WTC11 (cell line): ENCODE results near the gene SLC66A2.

Experiments used
- NR1H2 ChIP-seq: sonication (generic); formaldehyde crosslinking; IDR thresholded peaks from 2 replicates; pipeline ENCODE4 v1.9.0; 2021; ENCODE audit warnings: mild to moderate bottlenecking, moderate library complexity, missing genetic modification reagents
- ZNF263 ChIP-seq: sonication (generic); formaldehyde crosslinking; IDR thresholded peaks from 2 replicates; pipeline ENCODE4 v1.8.1; 2022; ENCODE audit warnings: low read depth, mild to moderate bottlenecking, moderate library complexity, missing genetic modification reagents
- ZNF317 ChIP-seq: sonication (generic); formaldehyde crosslinking; IDR thresholded peaks from 2 replicates; pipeline ENCODE4 v1.8.1; 2023; ENCODE audit warnings: low read depth, mild to moderate bottlenecking, moderate library complexity, missing genetic modification reagents, borderline replicate concordance
- TF ChIP-seq, protein P1 (sequence below): sonication (generic); formaldehyde crosslinking; IDR thresholded peaks from 2 replicates; pipeline ENCODE4 v1.8.0; 2022; ENCODE audit warnings: mild to moderate bottlenecking, missing genetic modification reagents
- TF ChIP-seq, protein P2 (sequence below): fragments of 200-600 bp; IDR thresholded peaks from 2 replicates; pipeline ENCODE4 v1.8.0; 2022; ENCODE audit warnings: antibody characterized with exemption
- TF ChIP-seq, protein P3 (sequence below): sonication (generic); formaldehyde crosslinking; IDR thresholded peaks from 2 replicates; pipeline ENCODE4 v1.8.0; 2022; ENCODE audit warnings: mild to moderate bottlenecking, missing genetic modification reagents
- TF ChIP-seq, protein P4 (sequence below): sonication (generic); formaldehyde crosslinking; IDR thresholded peaks from 2 replicates; pipeline ENCODE4 v1.8.0; 2023; ENCODE audit warnings: missing genetic modification reagents
- TF ChIP-seq, protein P5 (sequence below): sonication (generic); formaldehyde crosslinking; conservative IDR thresholded peaks from 2 replicates; pipeline ENCODE4 v1.8.1; 2023; ENCODE audit warnings: mild to moderate bottlenecking, low read depth, missing genetic modification reagents, moderate library complexity
- TF ChIP-seq, protein P6 (sequence below): sonication (generic); formaldehyde crosslinking; conservative IDR thresholded peaks from 2 replicates; pipeline ENCODE4 v1.8.1; 2022; ENCODE audit warnings: mild to moderate bottlenecking, missing genetic modification reagents
- TF ChIP-seq, protein P7 (sequence below): sonication (generic); formaldehyde crosslinking; IDR thresholded peaks from 2 replicates; pipeline ENCODE4 v1.8.0; 2022; ENCODE audit warnings: mild to moderate bottlenecking, missing genetic modification reagents

DNA sequence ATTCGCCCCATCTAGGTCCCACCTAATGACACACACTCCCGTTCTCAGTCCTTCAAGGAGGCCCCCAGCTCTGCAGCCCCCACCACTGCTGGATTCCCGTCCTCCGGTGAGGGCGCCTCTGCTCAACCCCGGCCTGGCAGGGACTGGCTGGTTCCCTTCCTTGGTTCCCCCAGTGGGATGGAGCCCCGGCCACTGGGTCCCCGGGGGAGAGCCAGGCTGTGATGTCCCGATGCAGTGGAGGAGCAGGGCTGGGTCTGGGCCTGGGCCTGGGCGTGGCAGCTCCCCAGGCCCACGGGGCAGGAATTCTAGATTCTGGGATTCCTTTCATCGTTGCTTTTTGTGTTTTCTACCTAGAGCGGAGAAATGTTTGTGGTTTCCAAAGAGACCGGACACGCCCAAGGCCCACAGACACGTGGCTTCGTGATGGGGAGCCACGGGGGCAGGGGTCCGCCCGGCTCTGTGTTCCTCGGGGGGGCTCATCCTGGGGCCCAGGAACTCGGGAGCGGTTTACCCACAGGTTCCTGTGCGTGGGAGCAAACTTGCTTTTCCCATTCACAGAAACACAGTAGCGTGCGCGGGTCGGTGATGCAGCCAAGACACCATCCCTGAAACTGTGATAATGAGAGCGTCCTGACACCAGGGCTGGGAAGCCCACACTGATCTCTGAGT is 67.0 kb downstream of the SLC66A2 start:
- TF ChIP-seq, protein P1, sequence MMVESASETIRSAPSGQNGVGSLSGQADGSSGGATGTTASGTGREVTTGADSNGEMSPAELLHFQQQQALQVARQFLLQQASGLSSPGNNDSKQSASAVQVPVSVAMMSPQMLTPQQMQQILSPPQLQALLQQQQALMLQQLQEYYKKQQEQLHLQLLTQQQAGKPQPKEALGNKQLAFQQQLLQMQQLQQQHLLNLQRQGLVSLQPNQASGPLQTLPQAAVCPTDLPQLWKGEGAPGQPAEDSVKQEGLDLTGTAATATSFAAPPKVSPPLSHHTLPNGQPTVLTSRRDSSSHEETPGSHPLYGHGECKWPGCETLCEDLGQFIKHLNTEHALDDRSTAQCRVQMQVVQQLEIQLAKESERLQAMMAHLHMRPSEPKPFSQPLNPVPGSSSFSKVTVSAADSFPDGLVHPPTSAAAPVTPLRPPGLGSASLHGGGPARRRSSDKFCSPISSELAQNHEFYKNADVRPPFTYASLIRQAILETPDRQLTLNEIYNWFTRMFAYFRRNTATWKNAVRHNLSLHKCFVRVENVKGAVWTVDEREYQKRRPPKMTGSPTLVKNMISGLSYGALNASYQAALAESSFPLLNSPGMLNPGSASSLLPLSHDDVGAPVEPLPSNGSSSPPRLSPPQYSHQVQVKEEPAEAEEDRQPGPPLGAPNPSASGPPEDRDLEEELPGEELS (CRISPR knock-in tag): no peak
- TF ChIP-seq, protein P2, sequence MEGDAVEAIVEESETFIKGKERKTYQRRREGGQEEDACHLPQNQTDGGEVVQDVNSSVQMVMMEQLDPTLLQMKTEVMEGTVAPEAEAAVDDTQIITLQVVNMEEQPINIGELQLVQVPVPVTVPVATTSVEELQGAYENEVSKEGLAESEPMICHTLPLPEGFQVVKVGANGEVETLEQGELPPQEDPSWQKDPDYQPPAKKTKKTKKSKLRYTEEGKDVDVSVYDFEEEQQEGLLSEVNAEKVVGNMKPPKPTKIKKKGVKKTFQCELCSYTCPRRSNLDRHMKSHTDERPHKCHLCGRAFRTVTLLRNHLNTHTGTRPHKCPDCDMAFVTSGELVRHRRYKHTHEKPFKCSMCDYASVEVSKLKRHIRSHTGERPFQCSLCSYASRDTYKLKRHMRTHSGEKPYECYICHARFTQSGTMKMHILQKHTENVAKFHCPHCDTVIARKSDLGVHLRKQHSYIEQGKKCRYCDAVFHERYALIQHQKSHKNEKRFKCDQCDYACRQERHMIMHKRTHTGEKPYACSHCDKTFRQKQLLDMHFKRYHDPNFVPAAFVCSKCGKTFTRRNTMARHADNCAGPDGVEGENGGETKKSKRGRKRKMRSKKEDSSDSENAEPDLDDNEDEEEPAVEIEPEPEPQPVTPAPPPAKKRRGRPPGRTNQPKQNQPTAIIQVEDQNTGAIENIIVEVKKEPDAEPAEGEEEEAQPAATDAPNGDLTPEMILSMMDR: no peak
- no peak for TF ChIP-seq ZNF317 (CRISPR knock-in tag)
- TF ChIP-seq, protein P3, sequence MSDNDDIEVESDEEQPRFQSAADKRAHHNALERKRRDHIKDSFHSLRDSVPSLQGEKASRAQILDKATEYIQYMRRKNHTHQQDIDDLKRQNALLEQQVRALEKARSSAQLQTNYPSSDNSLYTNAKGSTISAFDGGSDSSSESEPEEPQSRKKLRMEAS (CRISPR knock-in tag): no peak
- TF ChIP-seq, protein P4, sequence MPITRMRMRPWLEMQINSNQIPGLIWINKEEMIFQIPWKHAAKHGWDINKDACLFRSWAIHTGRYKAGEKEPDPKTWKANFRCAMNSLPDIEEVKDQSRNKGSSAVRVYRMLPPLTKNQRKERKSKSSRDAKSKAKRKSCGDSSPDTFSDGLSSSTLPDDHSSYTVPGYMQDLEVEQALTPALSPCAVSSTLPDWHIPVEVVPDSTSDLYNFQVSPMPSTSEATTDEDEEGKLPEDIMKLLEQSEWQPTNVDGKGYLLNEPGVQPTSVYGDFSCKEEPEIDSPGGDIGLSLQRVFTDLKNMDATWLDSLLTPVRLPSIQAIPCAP (CRISPR knock-in tag): no peak
- TF ChIP-seq, protein P5, sequence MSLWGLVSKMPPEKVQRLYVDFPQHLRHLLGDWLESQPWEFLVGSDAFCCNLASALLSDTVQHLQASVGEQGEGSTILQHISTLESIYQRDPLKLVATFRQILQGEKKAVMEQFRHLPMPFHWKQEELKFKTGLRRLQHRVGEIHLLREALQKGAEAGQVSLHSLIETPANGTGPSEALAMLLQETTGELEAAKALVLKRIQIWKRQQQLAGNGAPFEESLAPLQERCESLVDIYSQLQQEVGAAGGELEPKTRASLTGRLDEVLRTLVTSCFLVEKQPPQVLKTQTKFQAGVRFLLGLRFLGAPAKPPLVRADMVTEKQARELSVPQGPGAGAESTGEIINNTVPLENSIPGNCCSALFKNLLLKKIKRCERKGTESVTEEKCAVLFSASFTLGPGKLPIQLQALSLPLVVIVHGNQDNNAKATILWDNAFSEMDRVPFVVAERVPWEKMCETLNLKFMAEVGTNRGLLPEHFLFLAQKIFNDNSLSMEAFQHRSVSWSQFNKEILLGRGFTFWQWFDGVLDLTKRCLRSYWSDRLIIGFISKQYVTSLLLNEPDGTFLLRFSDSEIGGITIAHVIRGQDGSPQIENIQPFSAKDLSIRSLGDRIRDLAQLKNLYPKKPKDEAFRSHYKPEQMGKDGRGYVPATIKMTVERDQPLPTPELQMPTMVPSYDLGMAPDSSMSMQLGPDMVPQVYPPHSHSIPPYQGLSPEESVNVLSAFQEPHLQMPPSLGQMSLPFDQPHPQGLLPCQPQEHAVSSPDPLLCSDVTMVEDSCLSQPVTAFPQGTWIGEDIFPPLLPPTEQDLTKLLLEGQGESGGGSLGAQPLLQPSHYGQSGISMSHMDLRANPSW (CRISPR knock-in tag): no peak
- TF ChIP-seq, protein P6, sequence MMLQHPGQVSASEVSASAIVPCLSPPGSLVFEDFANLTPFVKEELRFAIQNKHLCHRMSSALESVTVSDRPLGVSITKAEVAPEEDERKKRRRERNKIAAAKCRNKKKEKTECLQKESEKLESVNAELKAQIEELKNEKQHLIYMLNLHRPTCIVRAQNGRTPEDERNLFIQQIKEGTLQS: no peak
- TF ChIP-seq NR1H2: no peak
- TF ChIP-seq ZNF263 (CRISPR knock-in tag): no peak
- TF ChIP-seq, protein P7, sequence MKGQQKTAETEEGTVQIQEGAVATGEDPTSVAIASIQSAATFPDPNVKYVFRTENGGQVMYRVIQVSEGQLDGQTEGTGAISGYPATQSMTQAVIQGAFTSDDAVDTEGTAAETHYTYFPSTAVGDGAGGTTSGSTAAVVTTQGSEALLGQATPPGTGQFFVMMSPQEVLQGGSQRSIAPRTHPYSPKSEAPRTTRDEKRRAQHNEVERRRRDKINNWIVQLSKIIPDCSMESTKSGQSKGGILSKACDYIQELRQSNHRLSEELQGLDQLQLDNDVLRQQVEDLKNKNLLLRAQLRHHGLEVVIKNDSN (CRISPR knock-in tag): no peak
